ENCODE results near the gene WWC1. TPM values are rescaled to one million over a fixed set of nuclear protein-coding genes. Genes with fewer than 3 reads are reported as not detected.

WWC1 gene
- total RNA-seq, 2 experiments from 2014 or later = 0.04 to 0.60 TPM

DNA sequence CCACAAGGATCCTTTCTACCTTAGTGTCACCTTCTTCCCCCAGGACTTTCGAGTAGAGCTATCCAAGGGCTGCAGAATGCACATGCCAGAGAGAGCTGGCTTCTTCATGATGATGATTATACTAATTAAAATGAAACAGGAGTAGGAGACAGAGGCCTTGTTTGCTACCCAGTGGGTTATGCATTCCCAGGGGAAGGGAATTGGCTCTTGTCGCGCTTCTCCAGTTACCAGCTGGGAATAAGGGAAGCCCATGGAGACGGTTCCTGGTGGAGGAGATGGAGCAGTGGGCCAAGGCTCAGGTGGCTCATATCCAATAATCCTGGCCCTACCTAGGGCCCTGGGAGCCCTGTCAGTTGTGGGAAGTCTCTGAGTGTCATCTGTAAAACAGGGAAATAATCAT, 65.1 kb downstream of the WWC1 start:
- no peaks in the 10 kb centered on the region for H3K4me1 Mint-ChIP-seq
- ChIA-PET POLR2A (no interaction called here), CTCF (interaction anchor here (0.6 to 0.7 kb wide), 2 partner anchors 64 to 795 kb away, joined by 4 read pairs; no protein-coding TSS in a partner anchor)
- H3K27ac Mint-ChIP-seq = no peak overlapping the region
- no peak overlapping the region for H3K4me3 Mint-ChIP-seq
- no peaks in the 10 kb centered on the region for H3K36me3 Mint-ChIP-seq (ENCODE audit: low read depth)
- no peaks in the 10 kb centered on the region for H3K9me3 Mint-ChIP-seq
- DNase-seq = no peak
- no peaks in the 10 kb centered on the region for H3K27me3 Mint-ChIP-seq

DNA sequence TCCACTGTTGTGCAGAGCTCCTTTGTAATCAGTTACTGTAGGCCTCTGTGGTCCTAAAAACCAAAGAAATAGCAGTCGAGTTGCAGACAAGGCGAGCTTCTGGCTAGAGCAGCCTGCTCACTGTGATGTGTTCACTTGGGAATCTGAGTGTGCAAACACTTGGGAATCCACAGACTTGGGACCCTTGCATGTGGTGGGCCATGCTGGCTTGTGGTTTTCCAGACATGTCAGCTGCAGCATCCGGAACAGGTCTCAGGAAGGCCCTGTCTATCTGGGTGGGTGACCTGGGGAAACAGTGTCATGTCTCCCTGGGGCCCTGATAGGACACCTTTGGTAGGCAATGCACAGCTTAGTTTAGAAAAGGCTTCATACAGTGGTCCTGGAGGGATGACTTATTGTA, 66.4 kb downstream of the WWC1 start:
- CTCF ChIA-PET = interaction anchor here (2.2 kb wide), 1 partner anchor 9 kb away, joined by 7 read pairs; no protein-coding TSS in a partner anchor

DNA sequence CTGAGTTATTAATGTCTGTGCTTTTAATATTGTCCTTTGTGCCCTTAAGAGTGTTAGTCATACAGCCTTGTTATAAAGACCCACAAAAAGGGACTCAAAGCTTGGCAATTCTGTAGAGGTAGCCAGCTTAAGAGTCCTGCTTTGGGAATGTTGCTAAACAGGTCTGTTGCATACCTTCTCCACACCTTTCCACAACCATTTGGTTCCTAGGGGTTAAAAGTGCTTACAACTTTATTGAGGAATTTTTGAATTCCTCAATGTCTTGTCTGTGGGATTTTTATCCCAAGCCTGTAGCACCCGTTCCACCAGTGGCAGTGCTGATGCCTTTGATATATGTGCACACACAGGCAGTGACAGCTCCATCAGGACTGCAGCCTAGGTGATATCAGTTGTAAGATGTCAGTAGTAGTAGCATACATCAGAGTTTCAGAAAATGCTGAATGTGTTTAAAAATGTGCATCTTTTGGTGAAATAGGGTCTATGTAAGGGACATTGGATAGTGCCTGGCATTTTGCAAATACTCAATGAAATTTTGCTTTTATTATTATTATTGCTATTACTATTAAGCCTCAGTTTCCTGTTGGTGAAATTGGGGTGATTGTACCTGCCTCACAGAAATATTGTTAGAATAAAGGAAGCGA, 68.5 kb downstream of the WWC1 start:
- no peak overlapping the region for H3K27ac Mint-ChIP-seq
- no peaks in the 10 kb centered on the region for H3K36me3 Mint-ChIP-seq (ENCODE audit: low read depth)
- POLR2A ChIA-PET = no interaction called here
- H3K4me1 Mint-ChIP-seq = no peaks in the 10 kb centered on the region
- no peaks in the 10 kb centered on the region for H3K27me3 Mint-ChIP-seq
- no peak overlapping the region for H3K4me3 Mint-ChIP-seq
- CTCF ChIA-PET = interaction anchor here (1.2 kb wide), 1 partner anchor 16 kb away, joined by 5 read pairs; no protein-coding TSS in a partner anchor
- no peaks in the 10 kb centered on the region for H3K9me3 Mint-ChIP-seq
- no peak for DNase-seq

More for the DNA sequence above, 66.4 kb downstream of the WWC1 start:
- H3K27ac Mint-ChIP-seq = no peak overlapping the region
- no peak overlapping the region for H3K4me3 Mint-ChIP-seq
- H3K27me3 Mint-ChIP-seq = no peaks in the 10 kb centered on the region
- DNase-seq = no peak
- H3K9me3 Mint-ChIP-seq = no peaks in the 10 kb centered on the region
- POLR2A ChIA-PET = no interaction called here
- no peaks in the 10 kb centered on the region for H3K36me3 Mint-ChIP-seq (ENCODE audit: low read depth)
- no peaks in the 10 kb centered on the region for H3K4me1 Mint-ChIP-seq

DNA sequence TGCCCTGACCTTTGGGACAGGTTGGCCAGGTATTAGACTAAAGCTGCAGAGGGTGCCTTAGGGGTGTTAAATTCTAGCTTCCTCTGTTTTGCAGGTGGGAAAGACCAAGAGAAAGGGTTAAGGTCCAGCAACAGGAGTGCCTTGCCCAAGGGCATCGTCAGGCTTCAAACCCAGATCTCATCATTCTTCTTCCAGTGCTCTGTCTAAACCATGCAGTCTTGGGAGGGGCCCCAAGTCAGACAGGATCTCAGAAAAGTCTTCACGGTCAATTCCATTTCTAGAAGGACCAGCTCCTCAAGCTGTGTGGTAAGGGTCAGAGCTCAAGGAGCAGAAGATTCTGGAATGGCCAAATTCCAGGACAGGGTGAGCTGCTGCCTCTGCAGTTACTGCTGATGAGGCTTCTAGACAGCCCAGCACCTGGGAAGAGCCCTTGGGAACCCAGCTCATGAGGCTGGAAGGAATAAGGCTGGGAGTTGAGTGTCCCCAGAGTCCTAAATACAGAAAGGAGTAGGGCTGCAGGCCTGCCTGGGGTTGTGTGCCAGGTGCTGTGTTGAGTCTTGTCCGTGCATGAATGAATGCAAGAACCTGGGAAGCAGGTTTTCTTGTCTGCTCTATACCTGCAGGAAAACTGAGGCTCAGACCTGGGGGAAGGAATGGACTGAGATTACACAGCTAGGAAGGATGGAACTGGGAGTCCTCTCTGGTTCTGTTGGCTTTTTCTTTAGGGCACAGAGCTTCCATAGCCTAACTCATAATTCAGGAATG, 69.3 kb downstream of the WWC1 start:
- no peaks in the 10 kb centered on the region for H3K27me3 Mint-ChIP-seq
- H3K36me3 Mint-ChIP-seq (ENCODE audit: low read depth) = no peaks in the 10 kb centered on the region
- POLR2A ChIA-PET = no interaction called here
- no peaks in the 10 kb centered on the region for H3K4me1 Mint-ChIP-seq
- no peak overlapping the region for H3K27ac Mint-ChIP-seq
- DNase-seq = no peak
- no peaks in the 10 kb centered on the region for H3K9me3 Mint-ChIP-seq
- CTCF ChIA-PET = interaction anchor here (0.6 to 1.2 kb wide), 3 partner anchors 17 to 23 kb away, joined by 3 to 5 read pairs (median 3); no protein-coding TSS in a partner anchor
- H3K4me3 Mint-ChIP-seq = no peak overlapping the region

DNA sequence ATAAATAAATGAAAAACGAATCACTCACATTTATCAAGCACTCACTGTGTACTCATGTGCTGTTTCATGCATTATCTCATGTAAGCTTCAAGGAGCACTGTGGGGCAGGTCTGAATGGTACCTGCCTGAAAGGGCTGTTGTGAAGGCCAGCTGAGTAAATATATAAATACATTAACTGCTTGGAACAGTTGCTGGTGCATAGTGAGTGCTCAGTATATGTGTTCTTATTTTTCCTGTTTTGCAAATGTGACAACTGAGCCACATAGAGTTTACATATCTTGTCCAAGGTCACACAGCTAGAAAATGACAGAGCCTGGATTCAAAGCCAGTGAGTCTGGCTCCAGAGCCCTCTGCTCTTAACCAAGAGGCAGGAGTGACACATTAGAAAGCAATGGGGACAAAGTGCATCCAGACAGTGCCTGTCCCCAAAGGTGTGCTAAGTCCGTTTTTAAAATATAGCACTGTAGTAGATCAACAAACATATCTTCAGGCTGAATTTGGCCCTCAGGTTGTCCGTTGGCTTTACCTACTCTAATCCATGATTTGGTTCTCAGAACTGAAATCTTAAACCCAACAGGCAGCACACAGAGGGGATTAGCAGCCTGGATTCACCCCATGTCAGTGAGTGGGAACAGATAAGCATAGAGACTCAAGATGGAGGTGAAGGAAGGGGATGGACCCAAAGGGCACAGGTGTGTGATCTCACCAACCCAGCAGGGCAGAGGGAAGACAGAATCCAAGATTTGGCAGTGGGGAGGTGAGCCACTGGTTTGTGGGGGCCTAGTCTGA, 70.8 kb downstream of the WWC1 start:
- CTCF ChIA-PET = no interaction called here
- DNase-seq = no peak
- Mint-ChIP-seq H3K4me1 (no peaks in the 10 kb centered on the region), H3K27me3 (no peaks in the 10 kb centered on the region), H3K4me3 (no peak overlapping the region), H3K9me3 (no peaks in the 10 kb centered on the region), H3K27ac (no peak overlapping the region), H3K36me3 (ENCODE audit: low read depth) (no peaks in the 10 kb centered on the region)
- POLR2A ChIA-PET = no interaction called here

DNA sequence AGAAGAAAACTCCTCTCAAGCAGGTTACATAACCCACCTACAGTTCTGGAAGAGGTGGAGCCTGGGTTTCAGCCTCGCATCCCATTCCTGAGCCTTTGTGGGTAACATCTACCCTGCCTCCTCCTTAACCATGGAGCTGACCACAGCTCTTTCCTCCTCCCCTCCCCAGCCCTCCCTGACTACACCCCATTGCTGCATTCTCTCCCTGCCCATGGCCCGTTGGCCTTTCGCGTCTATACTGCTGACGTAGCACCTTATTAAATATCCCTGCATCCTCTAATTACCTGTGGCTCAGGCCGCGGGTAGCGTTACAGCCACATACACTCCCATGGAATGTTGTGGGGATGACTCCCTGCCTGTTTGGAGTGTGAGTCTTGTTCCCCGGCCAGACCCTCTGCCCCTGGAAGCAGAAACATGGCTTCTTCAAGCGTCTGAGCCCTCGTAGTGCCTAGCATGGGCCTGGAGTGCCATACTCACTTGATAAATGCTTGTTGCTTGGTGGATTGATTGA, 72.8 kb downstream of the WWC1 start:
- H3K27ac Mint-ChIP-seq = no peak overlapping the region
- H3K27me3 Mint-ChIP-seq = no peaks in the 10 kb centered on the region
- POLR2A ChIA-PET = no interaction called here
- H3K36me3 Mint-ChIP-seq (ENCODE audit: low read depth) = no peaks in the 10 kb centered on the region
- no peaks in the 10 kb centered on the region for H3K4me1 Mint-ChIP-seq
- H3K4me3 Mint-ChIP-seq = no peak overlapping the region
- no peak for DNase-seq
- H3K9me3 Mint-ChIP-seq = no peaks in the 10 kb centered on the region
- CTCF ChIA-PET = no interaction called here

DNA sequence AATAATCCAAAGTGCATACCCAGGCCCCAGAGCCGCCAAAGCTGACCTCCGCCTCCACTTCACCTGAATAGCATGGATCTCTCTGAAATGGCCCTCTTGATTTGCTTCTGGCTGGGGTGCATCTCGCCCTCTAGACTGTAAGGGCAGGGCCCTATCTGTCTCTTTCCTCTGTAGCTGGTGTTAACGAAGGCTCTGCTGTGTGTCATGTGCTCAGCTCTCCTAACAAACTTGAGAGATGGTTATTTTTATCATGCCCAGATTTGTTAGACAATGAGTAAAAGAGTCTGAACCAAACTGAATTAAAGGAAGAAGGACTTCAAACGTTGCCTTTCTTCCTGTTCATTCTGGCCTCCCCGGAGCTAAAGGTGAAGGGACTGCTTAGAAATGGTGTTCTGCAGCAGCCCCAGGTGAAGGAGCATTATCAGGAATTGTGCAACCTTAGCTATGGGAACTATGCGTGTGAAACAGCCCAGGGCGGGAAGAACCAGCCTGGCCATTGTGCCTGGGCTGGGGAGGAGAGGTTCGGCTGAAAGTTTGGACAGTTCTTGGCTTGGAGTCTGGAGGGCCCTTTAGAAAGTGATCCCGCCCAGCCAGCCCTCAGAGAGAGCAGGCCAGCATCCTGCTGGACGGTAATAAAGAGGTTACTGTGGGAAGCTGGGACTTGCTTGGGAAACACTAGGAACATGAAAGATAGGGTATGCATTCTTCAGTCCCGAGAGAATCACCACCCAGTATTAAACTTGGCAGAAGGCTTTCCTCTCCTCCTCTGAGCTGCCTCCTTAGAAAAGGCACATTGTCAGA, 73.5 kb downstream of the WWC1 start:
- POLR2A ChIA-PET = no interaction called here
- no peaks in the 10 kb centered on the region for H3K4me1 Mint-ChIP-seq
- no peak for DNase-seq
- no peaks in the 10 kb centered on the region for H3K9me3 Mint-ChIP-seq
- CTCF ChIA-PET = no interaction called here
- H3K27ac Mint-ChIP-seq = no peak overlapping the region
- no peaks in the 10 kb centered on the region for H3K36me3 Mint-ChIP-seq (ENCODE audit: low read depth)
- H3K27me3 Mint-ChIP-seq = no peaks in the 10 kb centered on the region
- H3K4me3 Mint-ChIP-seq = no peak overlapping the region

DNA sequence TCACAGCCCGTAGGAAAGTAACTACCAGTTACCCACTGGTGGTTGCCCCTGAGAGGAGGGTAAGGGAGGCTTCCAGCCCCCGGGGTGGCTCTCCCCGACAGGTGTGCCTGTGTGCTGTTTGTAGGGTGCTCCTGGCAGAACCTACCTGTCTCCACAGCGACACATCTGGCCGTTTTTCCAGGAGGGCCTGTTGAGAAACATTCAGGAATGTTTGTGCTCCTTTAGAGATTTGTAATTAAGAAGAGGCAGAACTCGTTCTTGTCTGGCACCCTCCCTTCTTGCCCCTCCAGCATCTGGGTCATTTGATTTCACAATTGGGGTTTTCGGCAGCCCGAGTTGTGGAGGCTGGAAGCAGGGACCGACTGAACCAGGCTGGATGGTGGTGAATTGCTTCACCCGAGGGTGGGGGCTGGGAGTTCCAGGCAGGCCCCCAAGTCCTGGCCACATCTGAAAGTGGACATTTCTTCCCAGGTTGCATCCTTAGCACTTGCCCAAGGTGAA, 74.2 kb downstream of the WWC1 start:
- Mint-ChIP-seq H3K4me1 (no peaks in the 10 kb centered on the region), H3K27me3 (peaks cover under 1% of the 10 kb centered on the region), H3K27ac (no peak overlapping the region), H3K36me3 (ENCODE audit: low read depth) (no peaks in the 10 kb centered on the region), H3K9me3 (no peaks in the 10 kb centered on the region), H3K4me3 (no peak overlapping the region)
- CTCF ChIA-PET = no interaction called here
- POLR2A ChIA-PET = no interaction called here
- no peak for DNase-seq

DNA sequence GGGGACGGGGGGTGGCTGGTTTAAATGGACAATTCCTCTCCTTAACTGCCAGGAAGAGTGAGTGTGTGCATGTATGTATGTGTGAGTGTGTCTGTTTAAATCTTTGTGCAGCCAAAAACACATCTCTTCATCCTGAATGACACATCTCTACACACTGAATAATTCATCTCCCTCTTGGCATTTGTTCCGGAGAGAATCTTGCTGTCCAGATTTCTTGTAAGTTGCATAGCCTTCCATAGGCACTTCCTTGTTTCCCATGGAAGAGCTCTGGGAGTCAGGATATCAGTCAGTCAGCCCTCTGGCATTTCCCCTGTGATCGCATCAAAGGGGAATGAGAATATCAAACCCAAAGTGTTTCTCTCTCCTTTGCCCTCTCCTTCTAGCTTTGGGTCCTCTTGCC, 74.7 kb downstream of the WWC1 start:
- CTCF ChIA-PET = no interaction called here
- no peak overlapping the region for H3K4me3 Mint-ChIP-seq
- no peaks in the 10 kb centered on the region for H3K9me3 Mint-ChIP-seq
- no peak overlapping the region for H3K27ac Mint-ChIP-seq
- no peak for DNase-seq
- peaks cover 3% of the 10 kb centered on the region for H3K27me3 Mint-ChIP-seq
- no peaks in the 10 kb centered on the region for H3K4me1 Mint-ChIP-seq
- no peaks in the 10 kb centered on the region for H3K36me3 Mint-ChIP-seq (ENCODE audit: low read depth)
- POLR2A ChIA-PET = no interaction called here

DNA sequence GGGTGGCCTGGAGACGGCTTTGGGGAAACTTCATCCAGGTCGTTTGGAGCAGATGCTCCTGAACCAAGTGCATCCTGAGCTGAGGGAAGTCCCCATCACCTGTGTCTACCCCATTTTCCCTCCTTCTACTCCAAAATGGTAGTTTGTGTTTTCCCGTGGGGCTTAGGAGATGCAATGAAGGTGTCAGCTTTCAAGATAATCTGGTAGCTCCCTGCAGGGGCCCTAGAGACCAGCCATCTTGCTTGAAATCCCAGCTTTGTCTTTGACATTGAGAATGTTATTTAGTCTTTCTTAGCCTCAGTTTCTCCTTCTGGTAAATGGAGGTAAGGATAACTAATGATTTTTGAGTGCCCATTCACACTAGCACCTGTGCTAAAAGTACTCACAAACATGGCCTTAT, 77.4 kb downstream of the WWC1 start:
- Mint-ChIP-seq H3K27ac (no peak overlapping the region), H3K27me3 (peaks cover 3% of the 10 kb centered on the region), H3K9me3 (no peaks in the 10 kb centered on the region), H3K36me3 (ENCODE audit: low read depth) (no peaks in the 10 kb centered on the region), H3K4me3 (no peak overlapping the region), H3K4me1 (no peaks in the 10 kb centered on the region)
- POLR2A ChIA-PET = no interaction called here
- CTCF ChIA-PET = interaction anchor here (0.5 to 0.6 kb wide), 2 partner anchors 20 to 246 kb away, joined by 3 read pairs; no protein-coding TSS in a partner anchor
- no peak for DNase-seq

DNA sequence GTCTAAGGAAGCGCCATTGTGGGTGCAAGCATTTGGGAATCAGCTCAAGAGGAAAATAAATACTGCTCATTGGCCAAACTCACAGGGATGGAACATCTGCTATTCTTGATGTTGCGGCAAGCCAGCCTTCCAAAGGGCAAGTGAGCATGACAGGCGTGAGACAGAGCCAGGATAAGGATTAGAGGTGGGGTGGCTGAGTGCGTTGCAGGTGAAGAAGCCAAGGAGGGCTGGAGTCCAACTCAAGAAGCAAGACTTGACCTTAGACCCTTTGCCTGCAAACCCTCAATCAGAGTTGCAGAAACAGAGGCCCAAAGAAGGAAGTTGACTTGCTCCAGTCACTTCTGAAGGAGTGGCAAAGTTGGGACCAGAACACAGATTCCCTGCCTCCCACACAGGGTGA, 79.4 kb downstream of the WWC1 start:
- CTCF ChIA-PET = no interaction called here
- Mint-ChIP-seq H3K4me1 (no peaks in the 10 kb centered on the region), H3K36me3 (ENCODE audit: low read depth) (no peaks in the 10 kb centered on the region), H3K27me3 (peaks cover 3% of the 10 kb centered on the region), H3K4me3 (no peak overlapping the region), H3K9me3 (no peaks in the 10 kb centered on the region), H3K27ac (no peak overlapping the region)
- POLR2A ChIA-PET = no interaction called here
- DNase-seq = no peak

DNA sequence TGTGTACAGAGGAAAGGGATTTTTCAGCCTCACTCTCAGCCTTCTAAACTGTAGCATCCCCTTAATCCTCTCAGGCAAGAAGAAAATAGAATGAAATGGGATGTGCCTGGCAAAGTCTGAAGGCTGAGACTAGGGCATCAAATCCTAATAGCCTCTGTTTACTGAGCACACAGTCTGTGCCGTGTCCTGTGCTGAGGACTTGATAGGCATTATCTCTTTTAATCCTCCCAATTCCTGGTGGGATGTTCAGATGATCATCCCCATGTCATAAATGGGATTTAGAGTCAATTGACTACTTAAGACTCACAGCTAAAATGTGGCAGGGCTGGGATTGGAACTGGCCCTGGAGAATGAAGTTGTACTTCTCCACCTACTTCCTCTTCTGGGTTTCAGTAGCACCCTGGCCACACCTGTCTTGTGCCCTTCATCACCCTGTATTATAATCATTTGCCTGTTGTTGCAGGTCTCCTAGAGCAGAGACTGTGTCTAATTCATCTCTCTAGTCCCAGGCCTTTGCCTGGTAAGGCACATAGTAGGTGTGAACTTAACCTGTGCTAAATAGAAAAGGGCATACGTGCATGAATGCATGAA, 81.0 kb downstream of the WWC1 start:
- DNase-seq = no peak
- H3K36me3 Mint-ChIP-seq (ENCODE audit: low read depth) = no peaks in the 10 kb centered on the region
- ChIA-PET CTCF (no interaction called here), POLR2A (no interaction called here)
- H3K27ac Mint-ChIP-seq = no peak overlapping the region
- H3K27me3 Mint-ChIP-seq = peaks cover 5% of the 10 kb centered on the region
- H3K9me3 Mint-ChIP-seq = peaks cover 3% of the 10 kb centered on the region
- H3K4me1 Mint-ChIP-seq = peaks cover 9% of the 10 kb centered on the region
- no peak overlapping the region for H3K4me3 Mint-ChIP-seq

Data from activated CD4-positive, alpha-beta T cell treated with anti-CD3 and anti-CD28 coated beads, Interleukin-2, amount 10 ng/mL, durations not matched to agents 7 days and 5 days (primary cell).